Mesendoderm (in vitro differentiated cells): Measurements from ENCODE around the gene HOXA10.

Experiments
- DNase-seq: peaks from one replicate; pipeline ENCODE4 v3.0.0; 2013
- H2AK5ac ChIP-seq: 2 replicates; pipeline ENCODE4 v1.6.1; 2013; ENCODE audit warnings: low read length, inconsistent platforms
- H2BK120ac ChIP-seq: 2 replicates; pipeline ENCODE4 v1.6.1; 2013; ENCODE audit warnings: low read depth, mild to moderate bottlenecking, low read length, moderate library complexity, mixed read lengths
- H2BK15ac ChIP-seq: replicated peaks from 2 replicates; pipeline ENCODE4 v1.6.1; 2013; ENCODE audit warnings: low read depth, mild to moderate bottlenecking, moderate library complexity
- H2BK5ac ChIP-seq: 2 replicates; pipeline ENCODE4 v1.6.1; 2013; ENCODE audit warnings: low read length, inconsistent platforms
- H3K18ac ChIP-seq: 2 replicates; pipeline ENCODE4 v1.6.1; 2013; ENCODE audit warnings: mild to moderate bottlenecking, low read length, mixed read lengths
- H3K23ac ChIP-seq: one replicate; pipeline ENCODE4 v1.6.1; 2013; ENCODE audit warnings: low read length
- H3K27ac ChIP-seq: 2 replicates; pipeline ENCODE4 v1.5.1; 2013; ENCODE audit warnings: low read depth, mild to moderate bottlenecking, inconsistent platforms, low read length, moderate library complexity
- H3K27me3 ChIP-seq: 2 replicates; pipeline ENCODE4 v1.6.1; 2013; ENCODE audit warnings: low read length, control low read depth, mild to moderate bottlenecking, inconsistent platforms; ENCODE audit not compliant: insufficient read depth, poor library complexity
- H3K36me3 ChIP-seq: 2 replicates; pipeline ENCODE4 v1.6.1; 2013; ENCODE audit warnings: low read length, inconsistent platforms; ENCODE audit not compliant: control insufficient read depth, insufficient read depth
- H3K4ac ChIP-seq: one replicate; pipeline ENCODE4 v1.6.1; 2013; ENCODE audit warnings: low read depth, mild to moderate bottlenecking, low read length, moderate library complexity
- H3K4me1 ChIP-seq: 2 replicates; pipeline ENCODE4 v1.6.1; 2013; ENCODE audit warnings: low read depth, low read length, inconsistent platforms; ENCODE audit not compliant: control insufficient read depth
- H3K4me2 ChIP-seq: 2 replicates; pipeline ENCODE4 v1.6.1; 2013; ENCODE audit warnings: low read length
- H3K4me3 ChIP-seq: 2 replicates; pipeline ENCODE4 v1.5.1; 2013; ENCODE audit warnings: mild to moderate bottlenecking, low read length
- H3K56ac ChIP-seq: one replicate; pipeline ENCODE4 v1.6.1; 2013; ENCODE audit warnings: low read length
- H3K79me1 ChIP-seq: 2 replicates; pipeline ENCODE4 v1.6.1; 2013; ENCODE audit warnings: low read length, inconsistent platforms
- H3K79me2 ChIP-seq: 2 replicates; pipeline ENCODE4 v1.6.1; 2013; ENCODE audit warnings: mild to moderate bottlenecking, low read length; ENCODE audit not compliant: control insufficient read depth, insufficient read depth
- H3K9ac ChIP-seq: 2 replicates; pipeline ENCODE4 v1.6.1; 2013; ENCODE audit warnings: low read length, inconsistent platforms
- H4K5ac ChIP-seq: one replicate; pipeline ENCODE4 v1.6.1; 2013; ENCODE audit warnings: low read length
- H4K8ac ChIP-seq: one replicate; pipeline ENCODE4 v1.6.1; 2013; ENCODE audit warnings: low read depth, mild to moderate bottlenecking, control low read depth, low read length, moderate library complexity
- WGBS: extraction: QIAGEN DNeasy Blood & Tissue Kit; methylation state at CpG from one replicate; pipeline ENCODE4 v1.1.7; 2013; ENCODE audit warnings: low lambda C conversion rate, missing lambda C conversion rate; ENCODE audit not compliant: insufficient coverage; ENCODE audit errors: extremely low coverage; 5-methylcytosine and 5-hydroxymethylcytosine counted together

The HOXA10 gene

DNA sequence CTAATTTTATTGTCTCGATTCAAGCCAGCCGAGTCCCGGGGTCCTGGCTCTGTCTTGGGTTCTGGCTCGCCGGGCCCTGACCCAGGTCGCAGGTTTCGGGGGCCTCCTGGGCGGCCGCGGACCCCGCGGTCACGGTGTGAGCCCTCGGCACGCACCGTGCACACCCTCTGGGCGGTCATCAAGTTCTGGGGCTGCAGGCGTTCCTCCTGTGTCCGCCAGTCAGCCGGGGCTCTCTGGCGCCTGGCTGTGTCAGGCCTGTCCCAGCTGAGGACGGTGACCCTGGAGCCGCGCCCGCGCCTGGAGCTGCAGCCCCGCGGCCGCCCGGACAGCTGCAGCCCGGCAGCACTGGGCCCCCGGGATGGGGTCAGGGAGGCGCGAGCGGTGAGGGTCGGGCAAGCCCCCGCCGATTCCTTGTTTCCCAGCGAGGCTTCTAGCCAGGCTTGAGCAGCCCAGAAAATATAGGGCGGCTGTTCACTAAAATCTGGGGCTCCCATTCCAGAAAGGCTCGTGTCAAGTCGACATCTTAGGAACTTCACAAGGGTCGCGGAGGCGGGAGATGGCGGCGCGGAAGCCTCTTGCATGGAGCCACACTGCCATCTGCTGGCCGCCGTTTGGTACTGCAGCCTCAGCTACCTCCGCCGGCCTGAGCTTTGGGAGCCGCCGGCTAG, 13.4 kb downstream of the HOXA10 start:
- H3K4me1 ChIP-seq = no peaks in the 10 kb centered on the region
- no peak overlapping the region for H4K8ac ChIP-seq
- no peaks in the 10 kb centered on the region for H3K79me2 ChIP-seq
- H3K56ac ChIP-seq = peak overlapping the region; percentile 67
- H3K36me3 ChIP-seq = no peaks in the 10 kb centered on the region
- no peak overlapping the region for H2AK5ac ChIP-seq
- no peak overlapping the region for H3K27ac ChIP-seq
- H3K4me2 ChIP-seq = peak overlapping the region; percentile 64
- H3K18ac ChIP-seq = no peak overlapping the region
- no peak overlapping the region for H3K23ac ChIP-seq
- H4K5ac ChIP-seq = no peak overlapping the region
- no peak overlapping the region for H2BK15ac ChIP-seq
- WGBS = no CpG with 5 or more reads among the region's 54 CpGs
- peaks cover 89% of the 10 kb centered on the region for H3K27me3 ChIP-seq
- H2BK120ac ChIP-seq = no peak overlapping the region
- DNase-seq = peak; percentile 84
- peak overlapping the region; percentile 53 for H3K9ac ChIP-seq
- H3K79me1 ChIP-seq = no peaks in the 10 kb centered on the region
- H3K4ac ChIP-seq = no peak overlapping the region
- H3K4me3 ChIP-seq = no peak overlapping the region
- H2BK5ac ChIP-seq = no peak overlapping the region

DNA sequence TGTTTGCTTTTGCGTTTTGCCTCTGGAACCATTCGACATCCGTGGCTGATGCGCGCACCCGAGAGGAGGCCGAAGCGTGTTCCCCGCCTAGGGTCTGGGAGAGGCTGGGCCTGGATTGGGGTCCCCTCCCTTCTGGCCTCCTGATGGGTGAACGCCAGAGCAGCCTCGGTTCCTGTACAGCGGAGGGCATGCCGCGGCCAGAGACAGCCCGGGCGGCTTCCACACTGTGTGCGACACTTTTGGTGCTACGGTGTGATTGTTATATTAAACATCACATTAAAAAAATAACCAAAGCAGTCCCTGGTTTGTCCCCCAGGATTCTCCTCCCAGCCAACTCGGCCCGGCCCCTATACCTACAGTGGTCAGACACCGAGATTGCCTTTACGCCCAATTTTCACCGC, 14.0 kb downstream of the HOXA10 start:
- no peak overlapping the region for H4K8ac ChIP-seq
- no peak overlapping the region for H2BK120ac ChIP-seq
- no peak overlapping the region for H3K4me2 ChIP-seq
- no peak overlapping the region for H3K23ac ChIP-seq
- no peaks in the 10 kb centered on the region for H3K79me2 ChIP-seq
- H2BK5ac ChIP-seq = no peak overlapping the region
- no peaks in the 10 kb centered on the region for H3K79me1 ChIP-seq
- peaks cover 89% of the 10 kb centered on the region for H3K27me3 ChIP-seq
- no peak overlapping the region for H3K9ac ChIP-seq
- no peaks in the 10 kb centered on the region for H3K36me3 ChIP-seq
- H3K56ac ChIP-seq = no peak overlapping the region
- no peak overlapping the region for H3K4ac ChIP-seq
- H2AK5ac ChIP-seq = no peak overlapping the region
- no peak overlapping the region for H3K18ac ChIP-seq
- H3K4me3 ChIP-seq = no peak overlapping the region
- H3K4me1 ChIP-seq = no peaks in the 10 kb centered on the region
- no peak overlapping the region for H2BK15ac ChIP-seq
- WGBS = no CpG with 5 or more reads among the region's 23 CpGs
- no peak overlapping the region for H3K27ac ChIP-seq
- H4K5ac ChIP-seq = no peak overlapping the region
- no peak for DNase-seq

DNA sequence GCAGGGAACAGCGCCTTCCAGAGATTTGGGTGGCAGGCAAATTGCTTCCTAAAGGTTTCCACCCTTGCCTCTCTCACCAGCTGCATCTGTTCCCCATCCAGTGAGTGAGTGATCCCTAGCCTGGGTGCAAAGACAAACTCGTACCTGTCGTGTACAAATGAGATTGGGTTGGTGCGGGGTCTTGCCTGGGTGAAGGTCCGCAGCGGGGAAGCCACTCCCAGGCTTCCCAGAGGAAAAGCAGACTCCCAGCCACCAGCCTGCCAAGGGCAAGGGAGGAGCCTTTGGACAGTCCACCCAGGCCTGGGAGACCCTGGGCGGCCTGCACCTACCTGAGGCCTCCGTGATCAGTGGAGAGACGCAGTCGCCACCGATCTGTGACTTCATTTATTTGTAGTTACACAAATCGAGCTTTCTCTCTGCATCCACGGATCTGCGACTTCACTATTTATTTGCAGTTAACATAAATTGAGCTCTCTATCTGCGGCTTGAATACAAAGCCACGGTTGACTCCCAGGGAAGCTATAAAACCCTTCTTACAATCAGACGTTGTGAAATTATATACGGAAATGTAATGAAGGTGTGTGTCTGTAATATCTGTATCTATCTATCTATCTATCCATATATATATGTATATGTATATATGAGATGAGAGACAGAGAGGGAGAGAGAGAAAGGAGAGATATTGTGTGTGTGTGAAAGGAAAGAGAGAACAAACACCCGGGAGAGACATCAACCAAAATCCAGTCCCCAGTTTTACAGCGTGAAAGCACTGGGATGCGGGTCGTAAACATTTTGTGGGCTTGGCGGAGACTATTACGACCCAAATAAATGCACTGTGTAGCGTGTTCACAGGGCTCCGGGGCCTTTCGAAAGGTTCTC, 14.6 kb downstream of the HOXA10 start:
- no CpG with 5 or more reads among the region's 27 CpGs for WGBS
- Histone ChIP-seq H3K4ac (no peak overlapping the region), H3K56ac (no peak overlapping the region), H3K9ac (no peak overlapping the region), H3K4me2 (no peak overlapping the region), H4K5ac (no peak overlapping the region), H3K27me3 (peaks cover 89% of the 10 kb centered on the region), H3K4me3 (no peak overlapping the region), H2BK120ac (no peak overlapping the region), H3K27ac (no peak overlapping the region), H2BK5ac (no peak overlapping the region), H4K8ac (no peak overlapping the region), H3K18ac (no peak overlapping the region), H2AK5ac (no peak overlapping the region), H2BK15ac (no peak overlapping the region), H3K23ac (no peak overlapping the region), H3K36me3 (no peaks in the 10 kb centered on the region), H3K79me2 (no peaks in the 10 kb centered on the region), H3K79me1 (no peaks in the 10 kb centered on the region), H3K4me1 (no peaks in the 10 kb centered on the region)
- no peak for DNase-seq

DNA sequence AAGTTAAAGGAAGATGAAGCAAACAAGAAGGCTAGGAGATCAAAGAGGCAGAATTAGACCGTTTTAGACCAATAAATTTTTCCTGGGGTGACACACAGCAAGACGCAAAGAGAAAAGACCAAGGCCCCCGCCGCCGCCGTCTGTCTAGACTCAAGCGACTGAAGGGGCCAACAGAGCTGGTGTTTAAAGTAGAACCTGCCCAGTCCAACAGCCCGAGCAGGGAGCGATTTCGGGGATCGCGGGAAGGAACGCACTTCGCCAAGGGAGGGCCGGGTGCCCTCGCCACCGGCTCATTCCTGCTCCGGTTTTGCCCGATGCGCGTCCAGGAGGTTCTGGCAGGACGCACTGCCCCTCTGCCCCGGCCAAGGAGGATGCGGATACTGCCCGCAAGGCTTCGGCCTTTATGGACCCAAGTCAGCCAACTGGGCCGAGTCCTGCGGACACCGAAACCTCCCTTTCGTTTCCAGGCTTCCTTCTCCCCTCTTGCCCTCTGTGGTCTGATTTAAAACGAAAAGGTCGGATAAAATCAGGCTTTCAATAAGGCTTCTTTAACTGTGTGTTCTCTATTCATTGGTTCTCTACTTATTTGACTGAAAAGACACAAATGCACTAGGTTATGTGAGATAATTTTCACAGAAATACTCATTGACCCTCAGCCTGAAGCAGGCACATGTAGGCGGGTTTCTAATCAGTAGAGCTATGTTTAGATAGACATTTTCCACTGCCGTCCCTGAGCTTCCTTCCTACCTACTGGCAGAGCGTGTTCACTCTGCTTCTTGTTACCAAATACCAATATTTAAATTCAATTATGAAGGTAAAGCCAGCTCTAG, 15.5 kb downstream of the HOXA10 start:
- Histone ChIP-seq H3K4me3 (no peak overlapping the region), H3K18ac (no peak overlapping the region), H3K56ac (no peak overlapping the region), H2BK15ac (no peak overlapping the region), H3K4me2 (no peak overlapping the region), H3K23ac (no peak overlapping the region), H4K5ac (no peak overlapping the region), H3K9ac (no peak overlapping the region), H4K8ac (no peak overlapping the region), H2AK5ac (no peak overlapping the region), H3K4me1 (no peaks in the 10 kb centered on the region), H3K36me3 (no peaks in the 10 kb centered on the region), H3K79me1 (no peaks in the 10 kb centered on the region), H2BK120ac (no peak overlapping the region), H3K27ac (no peak overlapping the region), H3K4ac (no peak overlapping the region), H3K79me2 (no peaks in the 10 kb centered on the region), H2BK5ac (no peak overlapping the region), H3K27me3 (peaks cover 90% of the 10 kb centered on the region)
- WGBS = no CpG with 5 or more reads among the region's 35 CpGs
- DNase-seq = no peak

DNA sequence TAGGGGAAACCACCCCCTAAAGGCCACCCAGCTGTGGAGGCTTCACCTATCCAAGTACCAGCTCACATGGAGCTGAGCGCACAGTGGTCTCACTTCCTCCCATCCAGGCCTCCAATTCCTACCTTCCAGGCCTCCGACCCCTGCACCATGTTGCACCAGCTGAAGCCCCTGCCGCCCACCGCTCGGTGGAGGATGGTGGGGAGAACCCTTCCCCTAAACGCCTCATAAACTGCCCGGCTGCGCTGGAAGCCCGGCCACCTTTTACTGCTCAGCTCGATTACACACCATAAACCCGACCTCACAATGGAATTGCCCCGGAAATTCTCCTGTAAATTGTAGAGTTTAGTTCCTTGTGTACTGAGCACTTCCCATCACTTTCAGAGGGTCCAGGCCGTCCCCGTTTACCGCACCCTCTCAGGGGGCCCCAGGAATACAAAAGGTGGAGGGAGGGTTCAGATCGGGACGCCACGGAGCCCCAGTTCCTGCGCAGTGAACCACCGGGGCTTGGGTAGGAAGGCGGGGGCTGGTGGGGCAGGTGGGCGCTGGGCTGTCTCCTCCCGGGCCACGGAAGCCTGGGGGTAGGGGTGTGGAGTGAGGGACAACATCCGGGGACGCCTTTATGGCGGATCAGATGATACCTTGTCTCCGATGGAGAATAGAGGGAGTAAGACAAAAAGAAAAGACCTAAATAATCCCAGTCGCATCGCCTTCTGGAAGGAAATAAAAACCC, 16.3 kb downstream of the HOXA10 start:
- Histone ChIP-seq H3K27me3 (peaks cover 91% of the 10 kb centered on the region), H3K4me1 (no peaks in the 10 kb centered on the region), H3K4ac (no peak overlapping the region), H3K36me3 (no peaks in the 10 kb centered on the region), H3K27ac (no peak overlapping the region), H2BK120ac (no peak overlapping the region), H4K5ac (no peak overlapping the region), H2BK15ac (no peak overlapping the region), H3K18ac (no peak overlapping the region), H2AK5ac (no peak overlapping the region), H3K4me3 (no peak overlapping the region), H3K79me2 (no peaks in the 10 kb centered on the region), H3K9ac (no peak overlapping the region), H3K4me2 (no peak overlapping the region), H3K23ac (peak overlapping the region; percentile 66), H4K8ac (no peak overlapping the region), H3K56ac (no peak overlapping the region), H2BK5ac (no peak overlapping the region), H3K79me1 (no peaks in the 10 kb centered on the region)
- DNase-seq = no peak
- no CpG with 5 or more reads among the region's 30 CpGs for WGBS
